Measurements from ENCODE around the gene CREB3L2. TPM values are rescaled to one million over a fixed set of nuclear protein-coding genes. Genes with fewer than 3 reads are reported as not detected.

The CREB3L2 gene
- total and polyA plus RNA-seq, 2 of the 8 experiments (the other 6 are each of a cell fraction or from before 2014, with no cell fraction given) = 14.4 to 48.3 TPM

DNA sequence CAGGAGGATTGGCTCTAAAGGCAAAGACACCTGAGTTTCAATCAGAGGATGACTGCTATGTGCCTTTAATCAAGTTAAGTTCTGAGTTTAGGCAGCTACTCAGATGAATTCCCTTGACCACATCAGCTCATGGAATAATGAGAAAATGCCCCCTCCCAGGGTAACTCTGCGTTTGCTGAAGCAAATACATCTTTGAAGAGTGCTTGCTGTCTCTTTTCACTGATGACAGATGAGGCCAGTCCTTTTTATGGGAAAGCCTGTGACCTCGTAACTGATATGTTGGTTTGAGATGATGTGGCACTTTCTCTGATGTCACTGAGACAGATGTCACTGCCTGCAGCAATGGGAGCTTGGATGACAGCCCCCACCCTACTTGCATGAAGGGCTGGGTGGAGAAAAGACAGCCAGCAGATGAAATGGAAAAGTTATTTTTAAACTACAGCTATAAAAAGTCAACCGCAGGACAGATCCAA, 111.4 kb downstream of the CREB3L2 start (continued):
- TF ChIP-seq BACH1 (IDR thresholded peaks at IDR 0.05; ENCODE audit: low read length) = no peak
